Neural cell (in vitro differentiated cells): Measurements from ENCODE around the gene DUSP28. TPM values are rescaled to one million over a fixed set of nuclear protein-coding genes. Genes with fewer than 3 reads are reported as not detected.

Source experiments
- H2AFZ ChIP-seq: fragments of 200-600, 300-800 bp; sonication (generic), shearing (Covaris generic); 2 replicates; pipeline ENCODE4 v1.6.0; 2014; ENCODE audit warnings: low read depth, mild to moderate bottlenecking, antibody characterized with exemption, low read length, moderate library complexity
- H3F3A ChIP-seq: fragments of 200-600 bp; shearing (Covaris generic); 2 replicates; pipeline ENCODE4 v1.6.1; 2016; ENCODE audit warnings: mild to moderate bottlenecking, moderate library complexity, mixed read lengths, antibody characterized with exemption, low read length; ENCODE audit not compliant: insufficient read depth, poor library complexity, severe bottlenecking
- H3K27ac ChIP-seq: fragments of 200-600, 300-800 bp; sonication (generic), shearing (Covaris generic); 2 replicates; pipeline ENCODE4 v1.5.1; 2014; ENCODE audit warnings: mild to moderate bottlenecking, low read length, moderate library complexity
- H3K27me3 ChIP-seq: fragments of 300-800, 200-600 bp; sonication (generic), shearing (Covaris generic); 2 replicates; pipeline ENCODE4 v1.6.0; 2014; ENCODE audit warnings: mild to moderate bottlenecking, low read depth, low read length, moderate library complexity; ENCODE audit not compliant: insufficient read depth
- H3K36me3 ChIP-seq: fragments of 300-800, 200-600 bp; sonication (generic), shearing (Covaris generic); 2 replicates; pipeline ENCODE4 v1.5.1; 2014; ENCODE audit warnings: mild to moderate bottlenecking, antibody characterized with exemption, low read length, moderate library complexity; ENCODE audit not compliant: insufficient read depth
- H3K4me2 ChIP-seq: fragments of 300-800, 200-600 bp; sonication (generic), shearing (Covaris generic); 2 replicates; pipeline ENCODE4 v1.6.0; 2014; ENCODE audit warnings: mild to moderate bottlenecking, low read length
- H3K4me3 ChIP-seq: fragments of 300-800, 200-600 bp; sonication (generic), shearing (Covaris generic); 2 replicates; pipeline ENCODE4 v1.5.1; 2014; ENCODE audit warnings: mild to moderate bottlenecking, low read length, moderate library complexity
- H3K79me2 ChIP-seq: fragments of 200-600 bp; shearing (Covaris generic); replicated peaks from 2 replicates; pipeline ENCODE4 v1.6.0; 2014; ENCODE audit warnings: mild to moderate bottlenecking, low read length, moderate library complexity; ENCODE audit not compliant: insufficient read depth
- H3K9ac ChIP-seq: fragments of 300-800, 200-600 bp; sonication (generic), shearing (Covaris generic); 2 replicates; pipeline ENCODE4 v1.6.1; 2016; ENCODE audit warnings: mild to moderate bottlenecking, low read length, mixed read lengths
- H3K9me2 ChIP-seq: fragments of 200-600 bp; shearing (Covaris generic); 2 replicates; pipeline ENCODE4 v1.6.1; 2016; ENCODE audit warnings: mild to moderate bottlenecking, low read length, mixed read lengths; ENCODE audit not compliant: insufficient read depth
- H3K9me3 ChIP-seq: fragments of 200-600, 300-800 bp; sonication (generic), shearing (Covaris generic); 2 replicates; pipeline ENCODE4 v1.6.1; 2016; ENCODE audit warnings: mild to moderate bottlenecking, mixed run types, low read length, moderate library complexity, mixed read lengths
- H4K20me1 ChIP-seq: fragments of 200-600 bp; shearing (Covaris generic); 2 replicates; pipeline ENCODE4 v1.6.1; 2016; ENCODE audit warnings: mild to moderate bottlenecking, mixed run types; ENCODE audit not compliant: insufficient read depth
- EP300 ChIP-seq: fragments of 450-650 bp; conservative IDR thresholded peaks from 2 replicates; pipeline ENCODE4 v1.6.1; 2014; ENCODE audit warnings: antibody characterized with exemption, mild to moderate bottlenecking, moderate library complexity; ENCODE audit not compliant: poor library complexity, severe bottlenecking
- EZH2 ChIP-seq: fragments of 200-600, 300-800 bp; shearing (Covaris generic), sonication (generic); IDR thresholded peaks from 2 replicates; pipeline ENCODE4 v1.6.1; 2014; ENCODE audit warnings: antibody characterized with exemption, low read length, borderline replicate concordance, mild to moderate bottlenecking; ENCODE audit not compliant: insufficient read depth, poor library complexity, severe bottlenecking
- MXI1 ChIP-seq: fragments of 450-650 bp; conservative IDR thresholded peaks from 2 replicates; pipeline ENCODE4 v1.6.1; 2014; ENCODE audit warnings: antibody characterized with exemption, mild to moderate bottlenecking; ENCODE audit not compliant: poor library complexity, severe bottlenecking
- POLR2AphosphoS5 ChIP-seq: IDR thresholded peaks from 2 replicates; pipeline ENCODE4 v1.6.1; 2012
- RAD21 ChIP-seq: fragments of 450-650 bp; conservative IDR thresholded peaks from 2 replicates; pipeline ENCODE4 v1.6.1; 2014; ENCODE audit warnings: antibody characterized with exemption, mild to moderate bottlenecking, moderate library complexity
- SMC3 ChIP-seq: fragments of 450-650 bp; conservative IDR thresholded peaks from 2 replicates; pipeline ENCODE4 v1.6.1; 2014; ENCODE audit warnings: antibody characterized with exemption, mild to moderate bottlenecking, moderate library complexity; ENCODE audit not compliant: poor library complexity
- TAF1 ChIP-seq: IDR thresholded peaks from 2 replicates; pipeline ENCODE4 v1.6.1; 2012; ENCODE audit warnings: low read depth
- polyA plus RNA-seq: library from polyadenylated mRNA; depleted of rRNA; stranded (reverse); fragments of >200 nt; gene quantifications from 2 replicates; pipeline ENCODE4 v1.2.3, GENCODE V29; 2014
- TF ChIP-seq, protein P1 (sequence below): fragments of 450-650 bp; IDR thresholded peaks from 2 replicates; pipeline ENCODE4 v1.5.1; 2014; ENCODE audit warnings: antibody characterized with exemption, mild to moderate bottlenecking, moderate library complexity; ENCODE audit not compliant: poor library complexity, severe bottlenecking
- TF ChIP-seq, protein P2 (sequence below): IDR thresholded peaks from 2 replicates; pipeline ENCODE4 v1.6.1; 2012; ENCODE audit warnings: borderline replicate concordance

Gene DUSP28
- polyA plus RNA-seq, 1 donor from 2014 or later = 26.6 TPM

DNA sequence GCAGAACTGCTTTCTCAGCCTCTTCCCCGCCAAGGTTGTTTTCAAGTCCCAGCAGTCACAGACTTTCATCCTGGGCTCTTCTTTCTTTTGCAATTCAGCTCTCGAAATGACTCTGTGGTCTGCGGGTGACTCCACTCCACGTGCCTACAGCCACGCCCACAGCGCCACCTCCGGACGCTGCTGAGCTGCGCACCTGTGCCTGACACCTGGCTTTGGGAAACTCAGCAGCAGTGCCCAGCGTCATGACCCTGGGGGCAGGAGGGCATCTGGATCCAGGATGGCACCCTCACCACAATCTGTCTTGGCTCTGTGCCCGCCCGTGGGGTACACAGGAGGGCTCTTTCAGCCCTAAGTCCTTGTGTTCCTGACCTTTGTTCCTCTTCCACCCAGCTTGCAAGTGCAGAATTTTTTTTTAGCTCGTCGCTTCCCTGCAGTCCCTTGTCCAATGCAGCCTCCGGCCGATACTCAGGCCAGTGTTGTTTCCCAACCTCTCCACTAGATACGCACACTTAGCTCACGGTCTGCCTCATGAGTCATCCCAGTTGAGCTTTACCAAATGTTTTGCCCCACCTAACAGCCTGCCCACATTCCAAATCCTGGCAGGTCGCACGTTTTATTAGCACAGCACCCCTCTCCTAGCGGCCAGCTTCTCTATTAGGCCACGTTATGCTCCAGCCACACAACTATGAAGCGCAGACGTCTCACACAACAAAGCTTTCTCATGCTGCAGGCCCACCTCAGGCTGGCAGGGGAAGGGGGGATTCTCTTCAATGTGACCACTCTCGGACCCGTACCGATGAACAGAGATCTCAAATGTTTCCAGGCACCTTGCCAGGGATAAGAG is 19.8 kb downstream of the DUSP28 start:
- Histone ChIP-seq H3K4me2 (no peak overlapping the region), H4K20me1 (no peaks in the 10 kb centered on the region), H3K27me3 (no peaks in the 10 kb centered on the region), H3K9ac (no peak overlapping the region), H2AFZ (no peak overlapping the region), H3K9me3 (no peaks in the 10 kb centered on the region), H3K27ac (no peak overlapping the region), H3F3A (no peaks in the 10 kb centered on the region), H3K79me2 (peaks cover 14% of the 10 kb centered on the region), H3K4me3 (no peak overlapping the region), H3K9me2 (no peaks in the 10 kb centered on the region), H3K36me3 (no peaks in the 10 kb centered on the region)
- no peak for TF ChIP-seq EZH2
- no peak for TF ChIP-seq TAF1
- TF ChIP-seq, protein P1, sequence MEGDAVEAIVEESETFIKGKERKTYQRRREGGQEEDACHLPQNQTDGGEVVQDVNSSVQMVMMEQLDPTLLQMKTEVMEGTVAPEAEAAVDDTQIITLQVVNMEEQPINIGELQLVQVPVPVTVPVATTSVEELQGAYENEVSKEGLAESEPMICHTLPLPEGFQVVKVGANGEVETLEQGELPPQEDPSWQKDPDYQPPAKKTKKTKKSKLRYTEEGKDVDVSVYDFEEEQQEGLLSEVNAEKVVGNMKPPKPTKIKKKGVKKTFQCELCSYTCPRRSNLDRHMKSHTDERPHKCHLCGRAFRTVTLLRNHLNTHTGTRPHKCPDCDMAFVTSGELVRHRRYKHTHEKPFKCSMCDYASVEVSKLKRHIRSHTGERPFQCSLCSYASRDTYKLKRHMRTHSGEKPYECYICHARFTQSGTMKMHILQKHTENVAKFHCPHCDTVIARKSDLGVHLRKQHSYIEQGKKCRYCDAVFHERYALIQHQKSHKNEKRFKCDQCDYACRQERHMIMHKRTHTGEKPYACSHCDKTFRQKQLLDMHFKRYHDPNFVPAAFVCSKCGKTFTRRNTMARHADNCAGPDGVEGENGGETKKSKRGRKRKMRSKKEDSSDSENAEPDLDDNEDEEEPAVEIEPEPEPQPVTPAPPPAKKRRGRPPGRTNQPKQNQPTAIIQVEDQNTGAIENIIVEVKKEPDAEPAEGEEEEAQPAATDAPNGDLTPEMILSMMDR = no peak
- no peak for TF ChIP-seq RAD21
- no peak for TF ChIP-seq MXI1
- TF ChIP-seq, protein P2, sequence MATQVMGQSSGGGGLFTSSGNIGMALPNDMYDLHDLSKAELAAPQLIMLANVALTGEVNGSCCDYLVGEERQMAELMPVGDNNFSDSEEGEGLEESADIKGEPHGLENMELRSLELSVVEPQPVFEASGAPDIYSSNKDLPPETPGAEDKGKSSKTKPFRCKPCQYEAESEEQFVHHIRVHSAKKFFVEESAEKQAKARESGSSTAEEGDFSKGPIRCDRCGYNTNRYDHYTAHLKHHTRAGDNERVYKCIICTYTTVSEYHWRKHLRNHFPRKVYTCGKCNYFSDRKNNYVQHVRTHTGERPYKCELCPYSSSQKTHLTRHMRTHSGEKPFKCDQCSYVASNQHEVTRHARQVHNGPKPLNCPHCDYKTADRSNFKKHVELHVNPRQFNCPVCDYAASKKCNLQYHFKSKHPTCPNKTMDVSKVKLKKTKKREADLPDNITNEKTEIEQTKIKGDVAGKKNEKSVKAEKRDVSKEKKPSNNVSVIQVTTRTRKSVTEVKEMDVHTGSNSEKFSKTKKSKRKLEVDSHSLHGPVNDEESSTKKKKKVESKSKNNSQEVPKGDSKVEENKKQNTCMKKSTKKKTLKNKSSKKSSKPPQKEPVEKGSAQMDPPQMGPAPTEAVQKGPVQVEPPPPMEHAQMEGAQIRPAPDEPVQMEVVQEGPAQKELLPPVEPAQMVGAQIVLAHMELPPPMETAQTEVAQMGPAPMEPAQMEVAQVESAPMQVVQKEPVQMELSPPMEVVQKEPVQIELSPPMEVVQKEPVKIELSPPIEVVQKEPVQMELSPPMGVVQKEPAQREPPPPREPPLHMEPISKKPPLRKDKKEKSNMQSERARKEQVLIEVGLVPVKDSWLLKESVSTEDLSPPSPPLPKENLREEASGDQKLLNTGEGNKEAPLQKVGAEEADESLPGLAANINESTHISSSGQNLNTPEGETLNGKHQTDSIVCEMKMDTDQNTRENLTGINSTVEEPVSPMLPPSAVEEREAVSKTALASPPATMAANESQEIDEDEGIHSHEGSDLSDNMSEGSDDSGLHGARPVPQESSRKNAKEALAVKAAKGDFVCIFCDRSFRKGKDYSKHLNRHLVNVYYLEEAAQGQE = no peak
- no peak for TF ChIP-seq POLR2AphosphoS5
- no peak for TF ChIP-seq EP300
- no peak for TF ChIP-seq SMC3

DNA sequence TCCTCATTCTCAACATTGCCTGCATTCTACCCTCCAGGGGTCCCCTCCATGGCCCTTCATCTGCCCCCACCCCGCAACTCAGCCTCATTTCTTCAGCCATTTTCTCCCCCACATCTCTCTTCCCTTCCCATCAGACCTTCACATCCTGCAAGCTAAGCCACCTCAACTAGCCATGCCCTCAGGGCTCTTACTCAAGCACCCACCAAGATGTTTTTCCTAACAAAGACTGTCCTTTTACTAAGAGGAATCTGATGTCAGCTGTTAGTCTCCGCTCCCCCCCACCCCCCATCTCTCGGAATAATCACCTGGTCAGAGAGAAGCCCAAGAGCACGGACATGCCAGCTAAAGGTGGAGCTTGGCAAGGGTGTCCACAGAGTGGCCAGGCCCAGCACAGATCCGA is 21.7 kb downstream of the DUSP28 start:
- TF ChIP-seq, protein P1 = no peak
- H3K9me2 ChIP-seq = no peaks in the 10 kb centered on the region
- H2AFZ ChIP-seq = no peak overlapping the region
- no peak overlapping the region for H3K4me3 ChIP-seq
- no peak overlapping the region for H3K4me2 ChIP-seq
- H3F3A ChIP-seq = no peaks in the 10 kb centered on the region
- H3K27me3 ChIP-seq = no peaks in the 10 kb centered on the region
- no peak overlapping the region for H3K9ac ChIP-seq
- no peaks in the 10 kb centered on the region for H3K36me3 ChIP-seq
- H4K20me1 ChIP-seq = no peaks in the 10 kb centered on the region
- H3K27ac ChIP-seq = no peak overlapping the region
- H3K79me2 ChIP-seq = peaks cover 25% of the 10 kb centered on the region
- H3K9me3 ChIP-seq = no peaks in the 10 kb centered on the region
